ENCODE measurements around the gene GRM4. TPM values are rescaled to one million over a fixed set of nuclear protein-coding genes. Genes with fewer than 3 reads are reported as not detected.

The GRM4 gene
- total RNA-seq, 1 experiment from 2014 or later, result 5.6 TPM

GRCh38 chr6:34143196-34143883 lies 2.5 kb downstream of the GRM4 start:
- Histone ChIP-seq H2BK15ac (ENCODE audit: low read depth, low read length) (no peak overlapping the region), H3K79me2 (ENCODE audit: insufficient read depth, low read length) (no peaks in the 10 kb centered on the region; the same call in 1 of the 2 replicates), H3K14ac (ENCODE audit: insufficient read depth, low read length) (no peak overlapping the region), H3K4ac (ENCODE audit: low read depth, low read length) (no peak overlapping the region), H3K4me2 (ENCODE audit: insufficient read depth, insufficient read length, low read length) (peak overlapping the region; percentile 48), H2BK120ac (ENCODE audit: low read depth, low read length, poor library complexity, severe bottlenecking) (no peak overlapping the region), H3K23me2 (ENCODE audit: insufficient read length, low read depth, low read length, poor library complexity, severe bottlenecking) (peaks cover 20% of the 10 kb centered on the region), H3K79me1 (ENCODE audit: insufficient read depth, low read depth, low read length, poor library complexity, severe bottlenecking) (no peaks in the 10 kb centered on the region), H4K91ac (ENCODE audit: insufficient read length, low read depth, low read length) (no peak overlapping the region), H3K27ac (ENCODE audit: insufficient read length, low read depth, low read length) (no peak overlapping the region), H3K4me1 (ENCODE audit: insufficient read depth, low read length) (peaks cover 13% of the 10 kb centered on the region; the same call in 1 of the 2 replicates), H3K23ac (ENCODE audit: insufficient read length, low read depth, low read length) (no peak overlapping the region), H4K5ac (ENCODE audit: insufficient read length, low read depth, low read length) (no peak overlapping the region), H2AFZ (ENCODE audit: low read length) (no peak overlapping the region), H2BK5ac (ENCODE audit: insufficient read length, low read length) (no peak overlapping the region), H2BK12ac (ENCODE audit: insufficient read length, low read depth, low read length) (no peak overlapping the region), H4K8ac (replicated peaks; ENCODE audit: insufficient read length, low read depth, low read length) (no peak overlapping the region), H2AK5ac (ENCODE audit: insufficient read length, low read length) (no peak overlapping the region), H4K20me1 (ENCODE audit: control insufficient read depth, insufficient read depth, insufficient read length) (no peaks in the 10 kb centered on the region), H3K9me3 (ENCODE audit: control insufficient read depth, low read depth, low read length) (no peaks in the 10 kb centered on the region), H3T11ph (ENCODE audit: low read length) (no peak overlapping the region), H3K56ac (ENCODE audit: insufficient read length, low read depth, low read length) (no peak overlapping the region), H3K18ac (ENCODE audit: insufficient read length, low read depth, low read length) (no peak overlapping the region), H3K9ac (ENCODE audit: extremely low read depth, insufficient read length, low read length) (peak overlapping the region; percentile 3), H2BK20ac (ENCODE audit: low read depth, low read length, poor library complexity, severe bottlenecking) (no peak overlapping the region), H3K27me3 (ENCODE audit: insufficient read depth, low read length) (peaks cover 7% of the 10 kb centered on the region; the same call in 1 of the 2 replicates)
- H3K27ac Mint-ChIP-seq, result no peak overlapping the region
- no peaks in the 10 kb centered on the region for H3K9me3 Mint-ChIP-seq
- peak overlapping the region; percentile 54 to 83; a peak in 4 of 5 replicates for H3K4me3 Mint-ChIP-seq
- H3K4me1 Mint-ChIP-seq, result peaks cover 50 to 65% of the 10 kb centered on the region in 2 experiments
- TF ChIP-seq, protein P1, sequence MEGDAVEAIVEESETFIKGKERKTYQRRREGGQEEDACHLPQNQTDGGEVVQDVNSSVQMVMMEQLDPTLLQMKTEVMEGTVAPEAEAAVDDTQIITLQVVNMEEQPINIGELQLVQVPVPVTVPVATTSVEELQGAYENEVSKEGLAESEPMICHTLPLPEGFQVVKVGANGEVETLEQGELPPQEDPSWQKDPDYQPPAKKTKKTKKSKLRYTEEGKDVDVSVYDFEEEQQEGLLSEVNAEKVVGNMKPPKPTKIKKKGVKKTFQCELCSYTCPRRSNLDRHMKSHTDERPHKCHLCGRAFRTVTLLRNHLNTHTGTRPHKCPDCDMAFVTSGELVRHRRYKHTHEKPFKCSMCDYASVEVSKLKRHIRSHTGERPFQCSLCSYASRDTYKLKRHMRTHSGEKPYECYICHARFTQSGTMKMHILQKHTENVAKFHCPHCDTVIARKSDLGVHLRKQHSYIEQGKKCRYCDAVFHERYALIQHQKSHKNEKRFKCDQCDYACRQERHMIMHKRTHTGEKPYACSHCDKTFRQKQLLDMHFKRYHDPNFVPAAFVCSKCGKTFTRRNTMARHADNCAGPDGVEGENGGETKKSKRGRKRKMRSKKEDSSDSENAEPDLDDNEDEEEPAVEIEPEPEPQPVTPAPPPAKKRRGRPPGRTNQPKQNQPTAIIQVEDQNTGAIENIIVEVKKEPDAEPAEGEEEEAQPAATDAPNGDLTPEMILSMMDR (conservative IDR thresholded peaks at IDR 0.05), result no peak
- peaks cover 83% of the 10 kb centered on the region for H3K27me3 Mint-ChIP-seq (ENCODE audit: low read depth)
- no peak for DNase-seq
- WGBS (ENCODE audit: extremely low coverage, insufficient read length, low lambda C conversion rate), result no CpG with 5 or more reads among the region's 23 CpGs
- H3K36me3 Mint-ChIP-seq (ENCODE audit: insufficient read depth in 1 of 3, low read depth in 3 of 3), result no peaks in the 10 kb centered on the region; a peak in 1 of 7 replicates

All from H9 (cell line).